ENCODE results near the gene CAPN9.

The CAPN9 gene

DNA sequence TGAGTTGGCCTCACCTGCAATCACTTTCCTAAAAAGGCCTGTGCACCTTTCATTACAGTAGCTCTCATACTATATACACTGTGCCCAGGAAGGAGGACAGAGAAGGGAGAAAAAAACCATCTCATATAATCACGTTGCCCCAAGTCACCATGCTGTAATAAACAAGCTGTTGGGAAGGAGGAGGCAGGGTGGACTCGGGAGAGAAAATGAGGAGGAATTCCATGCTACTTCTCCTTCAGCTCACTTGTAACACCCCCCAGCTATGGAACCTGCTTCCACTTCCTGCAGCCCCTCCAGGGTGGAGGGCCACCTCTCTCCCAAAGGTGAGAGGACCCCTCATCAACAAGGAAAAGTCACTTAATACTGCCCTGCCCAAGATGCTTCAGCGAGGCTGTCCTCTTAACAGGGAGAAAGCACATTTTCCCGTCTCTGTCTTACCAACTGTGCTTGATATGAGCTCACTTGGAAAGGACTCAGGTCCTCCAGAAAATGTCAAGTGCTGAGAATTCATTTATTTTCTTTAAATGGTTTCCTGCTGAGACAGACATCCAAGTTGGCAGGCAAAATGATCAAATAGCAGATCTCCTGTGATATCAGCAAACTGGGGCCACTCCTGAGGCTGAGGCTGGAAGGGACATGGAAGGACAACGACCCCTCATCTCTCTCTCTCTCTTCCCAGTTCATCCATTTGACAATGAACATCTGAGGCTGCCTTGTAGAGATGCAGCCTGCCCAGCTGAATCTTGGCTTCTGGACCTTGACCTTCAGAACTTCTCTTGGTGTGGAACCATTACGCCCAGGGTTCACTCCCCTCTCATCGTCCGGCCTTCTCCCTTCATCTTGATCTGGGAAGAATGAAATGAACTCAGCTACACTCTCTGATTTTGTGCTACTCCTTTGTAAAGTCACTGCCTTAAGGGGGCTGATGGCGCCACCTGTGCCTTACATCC lies 54.0 kb downstream of the CAPN9 start:
- no peak for DNase-seq

DNA sequence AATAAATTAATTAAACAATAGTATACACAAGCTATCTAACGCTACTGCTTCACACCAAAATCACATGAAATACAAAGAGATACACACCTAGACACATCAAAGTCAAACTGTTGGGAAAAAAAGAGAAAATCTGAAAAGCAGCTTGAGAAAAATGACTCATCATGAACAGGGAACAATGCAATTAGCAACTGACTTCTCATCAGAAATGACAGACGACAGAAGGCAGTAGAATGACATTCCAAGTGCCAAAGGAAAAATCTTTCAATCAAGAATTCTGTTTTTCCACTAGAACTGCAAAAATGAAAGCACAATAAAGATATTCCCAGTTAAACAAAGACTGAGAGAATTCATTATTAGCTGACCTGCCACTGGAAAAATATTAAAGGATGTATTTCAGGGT lies 57.2 kb downstream of the CAPN9 start:
- no peak for DNase-seq

DNA sequence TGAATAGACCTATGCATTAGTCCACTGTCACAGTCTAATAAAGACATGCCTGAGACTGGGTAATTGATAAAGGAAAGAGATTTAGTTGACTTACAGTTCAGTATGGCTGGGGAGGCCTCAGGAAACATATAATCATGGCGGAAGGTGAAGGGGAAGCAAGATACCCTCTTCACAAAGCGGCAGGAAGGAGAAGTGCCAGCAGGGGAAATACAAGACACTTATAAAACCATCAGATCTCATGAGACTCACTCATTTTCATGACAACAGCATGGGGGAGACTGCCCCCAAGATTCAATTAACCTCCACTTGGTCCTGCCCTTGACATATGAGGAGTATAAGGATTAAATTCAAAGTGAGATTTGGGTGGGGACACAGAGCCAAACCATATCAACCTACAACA lies 59.4 kb downstream of the CAPN9 start:
- DNase-seq = no peak

DNA sequence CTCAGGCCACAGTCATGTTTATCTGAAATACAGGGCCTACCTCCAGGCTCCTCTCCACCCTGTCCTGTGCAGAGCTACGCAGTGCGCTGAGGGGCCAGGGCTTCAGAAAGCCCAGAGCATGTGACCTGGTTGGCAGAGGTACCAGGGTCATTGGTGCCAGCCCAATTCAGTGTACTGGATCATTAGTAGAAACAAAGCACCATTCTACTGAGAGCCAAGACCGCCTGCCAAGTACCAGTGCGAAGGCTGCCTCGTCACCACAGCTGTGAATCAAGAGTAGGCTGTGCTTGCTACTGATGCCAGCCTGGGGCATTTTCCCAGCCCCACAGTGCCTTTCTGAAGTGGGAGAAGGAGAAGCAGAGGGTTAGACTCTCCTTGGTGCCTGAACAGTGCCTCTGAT lies 59.8 kb downstream of the CAPN9 start:
- no peak for DNase-seq

DNA sequence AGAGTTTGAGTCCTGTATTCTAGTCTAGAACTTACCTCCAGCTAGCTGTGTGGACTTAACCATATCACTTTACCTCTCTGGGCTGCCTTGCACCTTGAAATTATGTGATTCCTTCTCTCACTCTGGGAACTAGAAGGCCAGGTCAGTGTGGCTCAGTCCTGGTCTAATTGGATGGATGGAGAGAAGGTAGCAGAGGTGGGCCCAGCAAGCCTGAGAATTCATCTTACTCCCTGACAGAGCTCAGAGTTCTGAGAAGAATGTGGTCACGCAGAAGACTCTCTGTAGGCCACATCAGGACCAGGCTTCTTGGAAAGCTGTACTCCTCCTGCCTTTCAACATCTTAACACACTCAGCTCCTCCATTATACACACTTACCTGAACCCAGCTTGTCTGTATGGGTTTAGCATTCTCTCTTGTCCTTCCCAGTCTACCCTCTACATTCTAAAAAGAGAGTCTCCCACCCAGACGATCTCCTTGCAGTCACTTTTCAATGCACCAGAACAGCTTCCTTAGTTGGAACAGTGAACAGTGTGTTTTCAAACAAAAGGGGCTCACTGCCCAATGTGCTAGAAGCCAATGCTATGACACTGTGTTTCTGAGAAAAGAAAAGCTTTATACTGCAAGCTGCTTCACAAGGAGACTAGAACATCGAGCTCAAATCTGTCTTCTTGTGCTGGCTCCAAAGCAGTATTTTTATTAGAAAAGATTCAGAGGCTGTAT lies 60.5 kb downstream of the CAPN9 start:
- no peak for DNase-seq

DNA sequence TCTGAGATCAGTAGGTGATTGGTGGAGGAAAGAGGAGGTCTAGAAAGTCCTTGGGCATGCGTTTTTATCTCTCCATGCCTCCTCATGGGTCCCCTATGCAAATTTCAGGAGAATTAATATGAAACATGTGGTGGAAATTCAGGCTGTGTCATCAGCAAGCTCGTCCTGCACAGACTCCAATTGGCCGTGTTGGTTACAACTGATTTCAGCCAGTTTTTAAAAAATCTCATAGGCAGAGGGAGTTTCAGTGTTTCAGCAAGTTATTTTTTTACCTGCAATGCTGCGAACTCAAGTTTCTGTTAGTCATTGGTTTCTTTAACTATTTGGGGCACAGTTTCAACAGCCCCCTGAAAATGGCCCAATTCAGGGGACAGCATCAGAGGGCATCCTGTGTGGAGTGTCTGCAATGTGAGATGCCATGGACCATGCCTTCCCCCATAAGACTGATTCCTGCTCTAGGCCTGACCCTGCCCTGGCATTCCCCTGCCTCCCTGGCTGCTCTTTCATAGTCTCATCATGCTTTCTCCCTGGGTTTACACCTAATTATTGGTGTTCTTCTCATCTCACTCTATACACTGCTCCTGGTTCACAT lies 61.2 kb downstream of the CAPN9 start:
- DNase-seq = no peak

DNA sequence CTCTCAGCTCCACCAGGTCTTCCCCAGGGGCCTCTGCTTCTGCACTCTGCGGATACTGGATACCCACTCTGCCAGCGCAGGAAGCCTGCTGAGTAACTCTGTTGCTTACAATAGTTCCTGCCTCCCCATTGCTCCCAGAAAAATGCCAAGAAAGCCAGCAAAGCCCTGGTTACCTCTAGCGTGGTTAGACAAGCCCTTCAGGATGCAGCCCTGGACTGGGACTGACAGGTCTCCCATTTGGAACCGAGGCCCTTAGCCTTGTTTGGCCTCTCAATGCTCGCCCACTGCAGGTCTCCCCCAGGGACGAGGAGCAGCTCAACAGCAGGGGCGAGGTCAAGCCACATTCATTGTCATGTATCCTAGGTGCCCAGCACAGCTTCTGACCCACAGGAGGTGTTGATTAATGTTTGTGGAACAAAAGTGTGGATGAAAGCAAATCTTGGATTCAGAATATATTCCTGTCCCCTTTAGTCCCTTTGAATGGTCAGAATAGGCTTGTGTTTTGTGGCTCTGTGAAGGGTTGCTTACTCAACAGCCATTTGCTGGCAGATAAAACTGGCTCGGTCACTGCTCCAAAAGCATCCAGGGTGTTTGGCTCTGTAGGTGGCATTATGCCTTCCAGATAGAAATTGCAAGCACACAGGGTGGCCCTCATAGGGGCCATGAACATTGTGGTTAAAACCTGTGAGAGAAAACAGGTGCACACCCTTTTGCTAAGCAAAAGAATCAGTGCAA lies 62.2 kb downstream of the CAPN9 start:
- no peak for DNase-seq

DNA sequence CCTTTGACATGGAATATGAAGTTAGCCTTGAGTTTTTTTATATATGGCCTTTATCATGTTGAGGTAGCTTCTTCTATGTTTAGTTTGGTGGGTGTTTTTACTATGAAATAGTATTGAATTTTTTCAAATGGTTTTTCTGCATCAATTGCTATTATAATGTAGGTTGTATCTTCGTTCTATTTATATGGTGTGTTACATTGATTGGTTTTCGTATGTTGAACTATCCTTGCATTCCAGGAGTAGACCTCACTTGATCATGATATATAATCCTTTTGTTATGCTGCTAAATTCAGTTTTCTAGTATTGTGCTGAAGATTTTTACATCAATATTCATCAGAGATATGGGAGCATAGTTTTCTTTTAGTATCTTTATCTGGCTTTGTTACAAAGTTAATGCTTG lies 65.4 kb downstream of the CAPN9 start:
- DNase-seq = no peak

DNA sequence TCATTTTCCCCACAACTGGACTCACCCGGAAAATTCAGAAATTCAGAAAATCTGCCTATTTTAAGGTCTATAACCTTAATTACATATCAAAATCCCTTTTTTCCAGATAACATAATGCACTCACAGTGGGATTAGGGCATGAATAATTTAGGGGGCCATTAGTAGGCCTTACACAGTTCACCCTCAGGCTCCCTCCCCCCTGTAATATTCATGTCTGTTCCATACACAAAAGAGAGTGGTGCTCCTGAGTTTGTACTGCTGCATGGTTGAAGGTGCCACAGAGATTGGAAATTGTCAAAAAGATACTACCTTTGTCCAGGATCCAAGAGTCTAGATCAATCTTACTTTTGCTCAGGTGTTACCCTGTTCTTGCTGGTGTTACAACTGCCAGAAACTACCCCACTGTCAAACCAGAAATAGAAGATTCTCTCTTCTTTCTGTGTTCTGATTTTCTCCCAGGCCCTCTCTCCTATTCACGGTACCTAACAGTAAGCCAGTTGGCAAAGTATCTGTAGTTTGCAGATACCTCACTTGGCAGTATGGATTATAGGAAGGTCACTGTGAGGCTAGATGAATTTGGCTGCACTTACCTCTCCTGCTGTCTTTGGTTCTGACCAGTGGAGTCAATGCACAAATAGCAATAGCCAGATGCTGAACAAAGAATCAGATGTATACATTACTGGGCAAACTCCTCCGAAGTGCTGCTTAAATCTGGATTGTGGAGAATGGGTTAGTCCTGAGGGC lies 67.9 kb downstream of the CAPN9 start:
- no peak for DNase-seq

DNA sequence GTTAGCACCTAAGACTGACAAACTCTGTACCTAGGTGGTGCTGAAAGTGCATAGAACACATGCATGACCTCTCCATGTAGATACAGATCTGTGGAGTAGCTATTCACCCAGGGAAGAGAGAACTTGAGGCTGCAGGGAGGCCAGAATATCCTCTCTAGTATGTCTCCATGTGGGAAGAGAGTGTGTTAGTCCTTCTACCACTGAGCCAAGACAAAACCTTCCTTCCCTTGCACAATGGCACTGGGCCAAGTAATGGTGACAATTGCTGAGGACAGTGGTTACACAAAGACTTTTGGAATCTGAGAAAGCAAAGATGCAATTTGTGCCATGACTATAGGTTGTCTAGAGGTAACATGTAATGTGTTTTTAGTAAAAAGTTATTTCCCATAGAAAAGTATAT lies 68.8 kb downstream of the CAPN9 start:
- DNase-seq = no peak

DNA sequence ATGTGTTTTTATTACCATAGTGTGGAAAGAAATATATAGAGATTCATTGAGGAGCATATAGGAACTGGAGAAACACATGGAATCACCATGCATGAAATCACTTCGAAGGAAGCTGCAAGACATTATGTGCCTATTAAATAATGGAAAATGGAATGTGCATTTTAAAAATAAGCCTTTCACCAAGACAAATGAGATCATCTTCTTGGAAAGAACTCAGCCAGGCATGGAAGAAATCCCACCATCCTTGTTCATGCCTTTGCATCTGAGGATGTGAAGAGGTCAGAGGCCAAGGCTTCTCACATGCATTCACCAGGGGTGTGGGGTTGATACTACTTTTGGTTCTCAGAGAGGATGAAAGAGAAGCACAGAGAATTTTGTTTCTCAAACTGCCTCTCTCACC lies 71.2 kb downstream of the CAPN9 start:
- no peak for DNase-seq

DNA sequence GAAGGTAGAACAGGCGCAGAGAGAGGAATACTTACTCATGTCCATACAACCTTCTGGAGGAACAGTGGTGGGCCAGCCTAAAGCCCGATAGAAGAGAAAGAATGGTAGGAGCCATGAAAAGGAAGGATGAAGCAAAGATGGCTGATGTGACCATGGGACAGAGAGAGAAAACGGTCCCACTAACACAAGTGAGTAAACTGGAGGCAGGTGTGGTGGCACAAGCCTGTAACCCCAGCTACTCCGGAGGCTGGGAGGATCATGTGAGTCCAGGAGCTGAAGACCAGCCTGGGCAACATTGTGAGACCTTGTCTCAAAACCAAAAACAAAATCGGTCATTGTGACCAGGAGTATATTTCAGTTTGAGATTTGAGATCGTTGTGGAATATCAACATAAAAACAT lies 71.7 kb downstream of the CAPN9 start:
- no peak for DNase-seq

DNA sequence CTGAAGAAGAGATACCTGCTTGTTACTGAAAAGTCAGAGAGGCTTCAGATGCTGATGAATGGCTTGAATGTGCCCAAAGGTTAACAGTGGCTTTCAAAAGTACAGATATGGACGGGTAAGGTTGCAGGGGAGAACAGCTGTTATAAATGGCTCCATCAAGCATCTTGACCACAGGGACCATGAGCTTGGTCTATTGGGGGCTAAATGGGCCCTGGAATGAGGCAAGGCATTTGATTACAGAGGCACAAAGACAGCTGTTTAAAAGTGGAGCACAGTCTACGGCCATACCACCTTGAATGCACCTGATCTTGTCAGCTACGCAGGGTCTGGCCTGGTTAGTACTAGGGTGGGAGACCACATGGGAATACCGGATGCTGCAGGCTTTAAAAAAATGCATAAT lies 72.8 kb downstream of the CAPN9 start:
- no peak for DNase-seq

DNA sequence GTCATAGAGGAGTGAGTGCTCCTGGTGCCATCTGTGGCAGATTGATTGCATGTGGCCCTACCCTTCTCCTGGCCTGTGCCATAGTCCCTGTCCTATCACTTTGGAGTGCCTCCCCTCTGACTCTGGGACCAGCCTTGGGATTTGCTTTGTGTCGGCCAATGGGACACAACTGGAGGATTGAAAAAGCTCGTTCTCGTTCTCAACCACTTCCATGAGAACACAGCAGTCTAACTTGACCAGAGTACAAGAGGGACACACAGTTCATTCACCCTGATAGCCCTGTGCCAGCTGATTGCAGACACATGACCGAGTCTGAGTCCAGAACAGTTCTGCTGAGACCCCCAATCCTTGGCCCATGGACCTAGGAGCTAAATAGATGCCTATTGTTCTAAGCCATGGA lies 73.4 kb downstream of the CAPN9 start:
- no peak for DNase-seq

DNA sequence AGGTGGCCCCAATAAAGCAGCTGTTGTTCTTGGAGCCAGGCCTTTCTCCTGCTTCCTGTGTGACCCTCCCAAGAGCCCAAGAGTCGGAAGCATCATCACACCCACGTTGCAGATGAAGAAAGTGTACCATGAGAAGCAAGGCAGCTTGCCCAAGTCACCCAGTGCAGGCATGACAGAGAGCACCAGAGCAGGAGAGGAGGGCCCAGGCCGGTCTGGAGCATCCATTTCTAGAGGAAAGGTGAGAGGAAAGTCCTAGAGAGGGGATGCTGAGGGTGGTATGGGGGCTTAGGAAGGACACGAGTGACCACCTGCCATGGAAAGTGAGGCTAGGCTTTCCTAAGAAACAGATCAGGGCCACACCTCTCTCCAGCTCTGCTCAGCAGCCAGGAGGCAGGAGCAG lies 74.2 kb downstream of the CAPN9 start:
- no peak for DNase-seq

DNA sequence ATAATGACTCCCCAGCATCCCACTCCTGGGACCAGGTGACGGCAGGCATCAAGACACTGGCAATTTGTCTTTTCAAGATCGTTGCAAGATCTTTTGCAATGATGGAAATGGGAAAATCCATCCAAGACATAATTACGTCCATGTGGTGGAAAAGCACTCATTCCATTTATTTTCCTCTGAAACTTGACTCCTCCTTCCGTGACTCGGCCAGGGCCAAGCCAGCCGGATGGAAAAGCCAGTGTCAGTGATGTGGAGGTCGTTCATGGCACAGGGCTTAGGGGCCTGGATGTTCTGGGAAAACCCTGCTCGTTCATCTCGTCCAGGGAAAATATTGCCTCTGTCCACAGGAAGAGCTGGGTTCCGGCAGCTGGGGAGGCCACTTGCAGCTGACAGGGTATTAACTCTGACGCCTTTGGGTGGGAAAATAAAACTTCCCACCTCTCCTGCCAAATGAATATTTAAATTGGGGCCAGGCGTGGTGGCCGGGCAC lies 74.9 kb downstream of the CAPN9 start:
- DNase-seq = no peak

DNA sequence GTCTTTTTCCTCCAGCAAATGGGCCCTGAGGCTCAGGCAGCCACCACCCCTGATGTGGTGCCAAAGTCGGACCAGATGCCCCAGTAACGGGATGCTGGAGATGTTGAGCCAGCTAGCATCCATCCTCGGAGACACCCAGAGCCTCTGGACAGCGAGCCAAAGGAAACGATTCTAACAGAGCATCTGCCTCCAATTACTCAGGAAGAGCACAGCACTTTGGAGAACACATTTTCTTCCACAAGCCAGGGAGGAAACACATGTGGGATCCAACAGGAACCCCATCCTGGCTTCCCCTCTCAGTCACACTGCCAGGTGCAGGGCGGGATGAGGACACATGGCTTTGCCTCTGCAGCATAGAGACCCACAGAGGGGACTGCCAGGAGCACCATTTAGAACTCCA lies 76.2 kb downstream of the CAPN9 start:
- DNase-seq = no peak

DNA sequence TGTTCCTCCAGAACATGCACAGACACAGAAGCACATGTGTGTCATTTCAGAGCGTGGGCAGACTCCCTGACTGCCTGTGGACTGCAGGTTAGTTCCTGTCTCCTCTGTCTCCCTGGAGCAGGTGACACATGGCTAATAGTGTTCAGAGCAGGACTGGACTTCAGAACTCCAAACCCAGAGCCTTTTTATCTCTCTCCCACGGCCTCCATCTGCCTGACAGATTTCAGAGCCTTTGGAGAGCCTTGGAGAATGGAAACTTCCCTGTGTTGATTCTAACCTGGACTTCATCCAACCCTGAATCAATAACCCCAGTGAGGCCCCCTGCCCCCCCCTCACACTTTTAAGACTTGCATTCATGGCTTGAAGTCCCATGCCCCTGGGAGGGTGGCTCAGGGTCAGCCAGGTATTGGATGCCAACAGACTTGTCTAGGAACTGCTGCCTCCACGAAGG lies 76.8 kb downstream of the CAPN9 start:
- DNase-seq = no peak

DNA sequence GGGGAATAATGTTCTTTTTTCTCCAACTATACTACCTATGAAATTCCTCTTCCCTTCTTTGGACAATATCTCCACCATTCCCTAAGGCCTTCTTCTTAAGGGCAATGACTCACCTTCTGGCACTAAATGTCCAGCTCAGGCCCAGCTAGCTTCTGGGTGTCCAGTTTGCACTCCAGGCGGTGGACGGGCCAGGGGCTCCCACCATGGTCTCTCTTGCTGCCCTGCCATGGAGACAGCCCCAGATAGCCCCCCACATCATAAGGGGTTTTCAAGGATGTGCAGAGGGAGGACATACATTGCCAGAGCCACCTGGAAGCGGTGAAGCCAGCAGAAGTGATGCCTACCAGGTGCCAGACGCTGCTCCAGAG lies 77.3 kb downstream of the CAPN9 start:
- DNase-seq = no peak

DNA sequence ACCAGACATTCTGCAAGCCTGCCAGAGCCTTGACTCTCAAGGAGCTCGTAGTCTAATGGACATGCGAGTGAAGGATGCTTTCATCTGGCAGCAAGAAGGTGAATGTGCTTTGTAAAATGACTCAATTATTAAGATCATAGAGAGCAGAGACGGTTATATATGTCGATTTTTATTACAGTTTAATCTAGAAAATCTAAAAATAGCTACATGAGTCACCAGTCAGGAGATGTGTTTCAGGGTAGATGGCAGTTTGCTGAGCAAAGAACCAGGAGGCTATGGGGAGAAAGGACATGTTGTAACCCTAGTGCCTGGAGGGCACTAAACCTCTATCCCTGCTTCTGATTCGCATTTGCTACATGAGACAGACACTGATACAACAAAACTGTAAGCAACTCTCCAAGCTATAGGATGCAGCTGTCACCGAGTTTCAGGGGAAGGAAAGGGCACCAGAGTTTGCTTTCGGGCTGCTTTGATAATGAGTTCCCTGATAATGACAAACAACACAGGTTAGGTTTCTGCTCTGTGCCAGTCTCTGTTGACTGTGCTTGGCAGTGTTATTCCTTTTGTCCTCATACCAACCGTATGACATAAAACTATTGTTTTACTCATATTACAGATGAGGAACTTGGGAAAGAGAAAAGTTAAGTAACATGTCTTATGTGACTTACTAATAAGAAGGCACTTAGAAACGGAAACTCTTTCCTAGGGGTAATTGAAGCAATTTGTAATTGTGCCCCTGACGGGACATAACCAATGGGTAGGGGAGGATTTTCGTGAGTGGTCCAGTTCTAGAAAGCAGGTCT lies 77.9 kb downstream of the CAPN9 start:
- no peak for DNase-seq

DNA sequence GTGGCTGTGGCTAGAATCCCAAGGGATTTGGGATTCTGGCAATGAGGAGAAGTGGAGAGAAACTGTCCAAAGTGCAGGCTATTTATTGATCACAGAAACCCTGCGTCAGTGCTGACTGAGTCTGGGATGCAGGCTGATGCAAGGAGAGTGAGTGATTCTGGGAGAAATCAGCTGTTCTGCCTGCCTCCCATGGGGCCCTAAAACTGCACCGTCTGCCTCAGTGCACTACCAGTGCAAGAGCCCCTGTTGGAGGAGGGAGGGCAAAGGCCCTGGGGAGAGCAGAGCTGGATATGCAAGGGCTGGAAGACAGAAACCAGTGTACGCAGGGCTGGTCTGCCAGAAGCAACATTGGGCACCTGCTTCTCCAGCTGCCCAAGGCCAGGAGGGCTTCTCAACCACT lies 78.6 kb downstream of the CAPN9 start:
- no peak for DNase-seq
